ENCODE data around the gene ST6GAL1.
"Not testable (repeated sequence)": the region's sequence is repeated elsewhere in the genome, so short reads cannot be mapped to it uniquely, and the experiment has no call there.

Gene ST6GAL1

GRCh38 chr3:186945255-186945823 is 15.0 kb downstream of the ST6GAL1 start:
- no peak for DNase-seq (ENCODE audit: low spot score)

GRCh38 chr3:186946756-186947375 is 16.5 kb downstream of the ST6GAL1 start:
- no peak for DNase-seq (ENCODE audit: low spot score)

GRCh38 chr3:186949281-186949982 is 19.1 kb downstream of the ST6GAL1 start:
- DNase-seq (ENCODE audit: low spot score) = no peak

- DNase-seq (ENCODE audit: low spot score) = no peak
These were observed 20.2 kb downstream of the ST6GAL1 start for GRCh38 chr3:186950402-186951093.

- no peak for DNase-seq (ENCODE audit: low spot score)
These were observed 21.6 kb downstream of the ST6GAL1 start for GRCh38 chr3:186951640-186952552.

GRCh38 chr3:186953011-186953487 is 22.7 kb downstream of the ST6GAL1 start:
- DNase-seq (ENCODE audit: low spot score) = peak; percentile 54

GRCh38 chr3:186953992-186954699 is 23.8 kb downstream of the ST6GAL1 start:
- not testable (repeated sequence) for DNase-seq (ENCODE audit: low spot score)

GRCh38 chr3:186955898-186956696 is 25.8 kb downstream of the ST6GAL1 start:
- no peak for DNase-seq (ENCODE audit: low spot score)

GRCh38 chr3:186959029-186959624 is 28.8 kb downstream of the ST6GAL1 start:
- DNase-seq (ENCODE audit: low spot score) = no peak

- no peak for DNase-seq (ENCODE audit: low spot score)
These were observed 30.0 kb downstream of the ST6GAL1 start for GRCh38 chr3:186960347-186960746.

- DNase-seq (ENCODE audit: low spot score) = no peak
These were observed 32.1 kb downstream of the ST6GAL1 start for GRCh38 chr3:186962445-186962844.

- DNase-seq (ENCODE audit: low spot score) = no peak
These were observed 33.3 kb downstream of the ST6GAL1 start for GRCh38 chr3:186963636-186964035.

GRCh38 chr3:186964071-186964470 is 33.7 kb downstream of the ST6GAL1 start:
- no peak for DNase-seq (ENCODE audit: low spot score)

- no peak for DNase-seq (ENCODE audit: low spot score)
These were observed 34.3 kb downstream of the ST6GAL1 start for GRCh38 chr3:186964616-186965015.

- DNase-seq (ENCODE audit: low spot score) = no peak
These were observed 35.0 kb downstream of the ST6GAL1 start for GRCh38 chr3:186965141-186965879.

- no peak for DNase-seq (ENCODE audit: low spot score)
These were observed 36.1 kb downstream of the ST6GAL1 start for GRCh38 chr3:186966406-186966805.

GRCh38 chr3:186967236-186967635 is 36.9 kb downstream of the ST6GAL1 start:
- DNase-seq (ENCODE audit: low spot score) = not testable (repeated sequence)

GRCh38 chr3:186967686-186968085 is 37.4 kb downstream of the ST6GAL1 start:
- DNase-seq (ENCODE audit: low spot score) = peak; percentile 70

- no peak for DNase-seq (ENCODE audit: low spot score)
These were observed 39.3 kb downstream of the ST6GAL1 start for GRCh38 chr3:186969607-186970006.
